Activated T-cell treated with anti-CD3 and anti-CD28 coated beads, Interleukin-2, amount 50 U/mL, for 72 hours (primary cell): ENCODE results near the gene APOBEC3A. TPM values are rescaled to one million over a fixed set of nuclear protein-coding genes. Genes with fewer than 3 reads are reported as not detected.
"Not testable (repeated sequence)": the region's sequence is repeated elsewhere in the genome, so short reads cannot be mapped to it uniquely, and the experiment has no call there.

Source experiments
- ATAC-seq, 2 donors: fragments of 150-1000 bp; cut with Tn5 transposase; replicated peaks in 1 of 2; 2 replicates each; pipeline ENCODE4 v1.10.0; 2021; ENCODE audit warnings: moderate library complexity in 2 of 2, mild to moderate bottlenecking in 1 of 2
- DNase-seq, 2 donors: peaks; one replicate each; pipeline ENCODE4 v3.0.0; 2021 to 2022; ENCODE audit warnings: mixed read lengths in 1 of 2
- H3K27ac Mint-ChIP-seq: one replicate; pipeline ENCODE4 v1.8.0; 2022; ENCODE audit warnings: mild to moderate bottlenecking, moderate library complexity, mixed read lengths
- H3K27me3 Mint-ChIP-seq: one replicate; pipeline ENCODE4 v1.8.0; 2022; ENCODE audit warnings: low read depth, mixed read lengths
- H3K36me3 Mint-ChIP-seq, 2 donors: one replicate each; pipeline ENCODE4 v1.8.0; 2022; ENCODE audit warnings: mixed read lengths in 2 of 2, mild to moderate bottlenecking in 1 of 2; ENCODE audit not compliant: insufficient read depth in 2 of 2
- H3K4me1 Mint-ChIP-seq: one replicate; pipeline ENCODE4 v1.8.0; 2022; ENCODE audit warnings: low read depth, mixed read lengths
- H3K4me3 Mint-ChIP-seq, 2 donors: one replicate each; pipeline ENCODE4 v1.8.0; 2022; ENCODE audit warnings: mild to moderate bottlenecking in 2 of 2, mixed read lengths in 2 of 2, moderate library complexity in 2 of 2
- H3K9me3 Mint-ChIP-seq, 2 donors: one replicate each; pipeline ENCODE4 v1.8.0; 2022; ENCODE audit warnings: mixed read lengths in 2 of 2
- total RNA-seq, 2 donors: library from RNA; stranded (reverse); gene quantifications; one replicate each; pipeline ENCODE4 v1.2.3, GENCODE V29; 2022

Gene APOBEC3A
- total RNA-seq, 2 donors from 2014 or later = 0.37 TPM; not detected in 1

DNA sequence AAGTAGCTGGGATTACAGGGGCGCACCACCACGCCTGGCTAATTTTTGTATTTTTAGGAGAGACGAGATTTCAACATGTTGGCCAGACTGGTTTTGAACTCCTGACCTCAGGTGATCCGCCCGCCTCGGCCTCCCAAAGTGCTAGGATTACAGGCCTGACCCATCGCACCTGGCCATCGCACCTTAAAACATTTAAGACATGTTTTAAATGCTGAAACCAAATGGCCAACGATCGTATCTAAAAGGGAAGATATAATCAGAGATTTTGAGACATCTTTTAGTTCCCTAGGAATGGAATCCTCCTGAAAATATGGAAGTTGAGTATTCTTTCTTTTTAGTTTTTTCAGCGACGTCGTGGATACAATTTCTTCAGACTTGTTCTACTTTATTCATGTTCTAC lies 21.8 kb upstream of the APOBEC3A start:
- Mint-ChIP-seq H3K27ac (no peak overlapping the region), H3K27me3 (peaks cover 56% of the 10 kb centered on the region), H3K4me3 (no peak overlapping the region), H3K9me3 (peaks cover 0 to 1% of the 10 kb centered on the region in 2 donors), H3K4me1 (peaks cover 5% of the 10 kb centered on the region), H3K36me3 (no peaks in the 10 kb centered on the region)
- DNase-seq = no peak
- ATAC-seq = no peak

GRCh38 chr22:38936562-38936961 lies 20.8 kb upstream of the APOBEC3A start:
- DNase-seq (no peak), ATAC-seq (no peak)
- peaks cover 56% of the 10 kb centered on the region for H3K27me3 Mint-ChIP-seq
- H3K27ac Mint-ChIP-seq = no peak overlapping the region
- no peak overlapping the region for H3K4me3 Mint-ChIP-seq
- peaks cover 0 to 1% of the 10 kb centered on the region in 2 donors for H3K9me3 Mint-ChIP-seq
- no peaks in the 10 kb centered on the region for H3K36me3 Mint-ChIP-seq
- peaks cover 15% of the 10 kb centered on the region for H3K4me1 Mint-ChIP-seq

- no peak for DNase-seq
- H3K27ac Mint-ChIP-seq = no peak overlapping the region
- no peak for ATAC-seq
- H3K9me3 Mint-ChIP-seq = peaks cover 0 to 1% of the 10 kb centered on the region in 2 donors
- peaks cover 20% of the 10 kb centered on the region for H3K4me1 Mint-ChIP-seq
- peaks cover 56% of the 10 kb centered on the region for H3K27me3 Mint-ChIP-seq
- H3K4me3 Mint-ChIP-seq = no peak overlapping the region
- no peaks in the 10 kb centered on the region for H3K36me3 Mint-ChIP-seq
These were observed 20.4 kb upstream of the APOBEC3A start for GRCh38 chr22:38937036-38937435.

- Mint-ChIP-seq H3K4me3 (no peak overlapping the region), H3K27me3 (peaks cover 52% of the 10 kb centered on the region), H3K9me3 (peaks cover 0 to 1% of the 10 kb centered on the region in 2 donors), H3K36me3 (no peaks in the 10 kb centered on the region), H3K4me1 (peaks cover 25% of the 10 kb centered on the region), H3K27ac (no peak overlapping the region)
- DNase-seq = no peak
- ATAC-seq = no peak
These were observed 19.9 kb upstream of the APOBEC3A start for GRCh38 chr22:38937541-38937940.

DNA sequence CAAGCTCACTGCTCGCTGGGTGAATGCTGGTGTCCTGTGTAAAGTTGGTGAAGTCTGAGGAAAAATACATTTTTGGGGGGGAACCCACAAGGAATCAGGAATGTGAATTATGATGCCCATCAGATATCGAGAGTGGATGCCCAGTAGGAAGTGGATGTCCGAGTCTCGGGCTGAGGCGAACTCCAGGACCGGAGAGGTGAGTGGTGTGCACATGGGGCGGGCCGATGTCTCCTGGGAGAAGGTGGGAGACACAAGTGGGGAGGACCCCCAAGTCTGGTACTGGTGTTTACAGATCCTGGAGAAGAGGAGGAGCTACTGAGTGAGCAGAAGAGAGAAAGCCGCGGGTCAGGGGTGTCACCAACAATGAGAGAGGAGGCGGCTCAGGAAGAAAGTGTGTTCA lies 19.2 kb upstream of the APOBEC3A start:
- peaks cover 0 to 1% of the 10 kb centered on the region in 2 donors for H3K9me3 Mint-ChIP-seq
- H3K36me3 Mint-ChIP-seq = peaks cover 0 to 3% of the 10 kb centered on the region in 2 donors
- H3K4me3 Mint-ChIP-seq = no peak overlapping the region
- H3K27ac Mint-ChIP-seq = no peak overlapping the region
- H3K4me1 Mint-ChIP-seq = peaks cover 31% of the 10 kb centered on the region
- DNase-seq = no peak
- peaks cover 51% of the 10 kb centered on the region for H3K27me3 Mint-ChIP-seq
- ATAC-seq = no peak

GRCh38 chr22:38938925-38939324 lies 18.5 kb upstream of the APOBEC3A start:
- Mint-ChIP-seq H3K9me3 (peaks cover 0 to under 1% of the 10 kb centered on the region in 2 donors), H3K27ac (no peak overlapping the region), H3K4me3 (no peak overlapping the region), H3K36me3 (peaks cover 1 to 3% of the 10 kb centered on the region in 2 donors), H3K4me1 (peaks cover 37% of the 10 kb centered on the region), H3K27me3 (peaks cover 54% of the 10 kb centered on the region)
- no peak for ATAC-seq
- no peak for DNase-seq

GRCh38 chr22:38940811-38941384 lies 16.5 kb upstream of the APOBEC3A start:
- peak overlapping the region; percentile 76 to 91 for H3K4me3 Mint-ChIP-seq
- H3K27me3 Mint-ChIP-seq = peaks cover 64% of the 10 kb centered on the region
- H3K9me3 Mint-ChIP-seq = no peaks in the 10 kb centered on the region
- ATAC-seq = peak; percentile 13 to 14
- H3K27ac Mint-ChIP-seq = peak overlapping the region; percentile 75
- peak; percentile 31 to 43 for DNase-seq
- peaks cover 44% of the 10 kb centered on the region for H3K4me1 Mint-ChIP-seq
- peaks cover 1 to 3% of the 10 kb centered on the region in 2 donors for H3K36me3 Mint-ChIP-seq

- peak; percentile 80 to 88 for DNase-seq
- Mint-ChIP-seq H3K9me3 (no peaks in the 10 kb centered on the region), H3K27me3 (peaks cover 70% of the 10 kb centered on the region), H3K4me3 (peak overlapping the region; percentile 76 to 91), H3K4me1 (peaks cover 49% of the 10 kb centered on the region), H3K27ac (peak overlapping the region; percentile 75), H3K36me3 (peaks cover 1 to 3% of the 10 kb centered on the region in 2 donors)
- ATAC-seq = peak; percentile 90 to 92
These were observed 15.9 kb upstream of the APOBEC3A start for GRCh38 chr22:38941488-38941987.

DNA sequence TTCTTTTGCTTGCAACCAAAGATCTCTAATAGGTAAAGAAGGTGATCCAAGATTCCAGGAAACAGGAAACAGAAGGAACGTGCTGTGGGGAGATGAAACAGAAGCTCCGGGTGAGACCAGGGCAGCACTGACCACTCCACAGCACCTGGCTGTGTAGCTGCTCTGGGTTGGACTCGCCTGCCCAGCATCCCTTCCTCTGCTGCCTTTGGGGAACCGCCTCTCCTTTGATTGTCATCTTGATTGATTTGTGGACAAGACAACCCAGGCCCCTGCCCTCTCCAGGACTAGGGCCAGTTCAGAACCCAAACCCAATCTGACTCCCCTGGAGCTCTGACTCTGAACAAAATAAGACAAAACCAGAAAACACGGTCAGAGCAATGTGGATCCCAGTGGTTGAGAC lies 14.7 kb upstream of the APOBEC3A start:
- no peak overlapping the region for H3K27ac Mint-ChIP-seq
- H3K36me3 Mint-ChIP-seq = peaks cover 1 to 3% of the 10 kb centered on the region in 2 donors
- ATAC-seq (no peak), DNase-seq (no peak)
- peak overlapping the region; percentile 76 to 91 for H3K4me3 Mint-ChIP-seq
- peaks cover 75% of the 10 kb centered on the region for H3K27me3 Mint-ChIP-seq
- peaks cover 61% of the 10 kb centered on the region for H3K4me1 Mint-ChIP-seq
- H3K9me3 Mint-ChIP-seq = no peaks in the 10 kb centered on the region

DNA sequence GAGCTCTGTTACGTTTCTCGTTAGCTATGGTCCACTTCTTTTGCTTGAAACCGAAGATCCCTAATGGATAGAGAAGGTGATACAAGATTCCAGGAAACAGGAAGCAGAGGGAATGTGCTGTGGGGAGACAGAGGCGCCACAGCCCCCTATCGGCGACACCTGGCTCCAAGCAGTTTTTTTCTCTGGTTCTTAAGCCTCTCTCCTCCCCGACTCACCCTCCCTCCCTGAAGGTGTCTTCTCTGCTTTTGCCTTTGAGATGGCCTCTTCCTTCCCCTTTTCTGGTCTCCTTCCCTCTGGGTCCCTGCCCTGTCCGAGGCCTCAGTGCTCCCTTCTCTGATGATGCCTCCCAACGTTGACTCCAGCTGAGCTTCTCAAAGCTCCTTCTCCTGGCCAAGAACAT lies 14.2 kb upstream of the APOBEC3A start:
- H3K27me3 Mint-ChIP-seq = peaks cover 75% of the 10 kb centered on the region
- H3K27ac Mint-ChIP-seq = peak overlapping the region; percentile 8
- H3K4me3 Mint-ChIP-seq = peak overlapping the region; percentile 76 to 91
- peaks cover 1 to 3% of the 10 kb centered on the region in 2 donors for H3K36me3 Mint-ChIP-seq
- peaks cover 66% of the 10 kb centered on the region for H3K4me1 Mint-ChIP-seq
- no peaks in the 10 kb centered on the region for H3K9me3 Mint-ChIP-seq
- no peak for ATAC-seq
- DNase-seq = no peak

GRCh38 chr22:38943882-38944281 lies 13.5 kb upstream of the APOBEC3A start:
- H3K4me1 Mint-ChIP-seq = peaks cover 67% of the 10 kb centered on the region

DNA sequence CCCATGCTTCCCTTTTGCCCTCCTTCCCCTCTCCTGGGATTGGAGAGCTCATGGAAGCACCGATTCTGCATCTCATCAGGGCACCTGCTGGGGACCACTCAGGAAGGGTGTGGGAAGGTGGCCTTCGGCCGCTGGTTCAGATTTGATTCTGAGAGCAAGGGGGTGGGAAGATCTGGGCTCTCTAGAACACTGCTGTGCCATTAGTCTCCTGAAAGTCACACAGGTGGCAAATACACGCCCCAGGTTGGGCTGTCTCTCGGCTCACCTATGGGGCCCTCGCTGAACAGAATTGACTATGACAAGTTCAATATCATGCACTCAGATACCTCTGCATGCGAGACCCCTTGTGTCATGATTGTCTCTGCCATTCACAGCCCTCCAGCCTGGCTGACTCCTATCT lies 12.8 kb upstream of the APOBEC3A start:
- peaks cover 1 to 3% of the 10 kb centered on the region in 2 donors for H3K36me3 Mint-ChIP-seq
- no peak overlapping the region for H3K4me3 Mint-ChIP-seq
- H3K9me3 Mint-ChIP-seq = no peaks in the 10 kb centered on the region
- no peak overlapping the region for H3K27ac Mint-ChIP-seq
- peaks cover 63% of the 10 kb centered on the region for H3K27me3 Mint-ChIP-seq
- no peak for DNase-seq
- no peak for ATAC-seq
- H3K4me1 Mint-ChIP-seq = peaks cover 67% of the 10 kb centered on the region

More at GRCh38 chr22:38943882-38944281, 13.5 kb upstream of the APOBEC3A start:
- Mint-ChIP-seq H3K27ac (no peak overlapping the region), H3K27me3 (peaks cover 70% of the 10 kb centered on the region), H3K4me3 (peak overlapping the region; percentile 13 to 76), H3K9me3 (no peaks in the 10 kb centered on the region), H3K36me3 (peaks cover 1 to 3% of the 10 kb centered on the region in 2 donors)
- DNase-seq = no peak
- ATAC-seq = no peak

DNA sequence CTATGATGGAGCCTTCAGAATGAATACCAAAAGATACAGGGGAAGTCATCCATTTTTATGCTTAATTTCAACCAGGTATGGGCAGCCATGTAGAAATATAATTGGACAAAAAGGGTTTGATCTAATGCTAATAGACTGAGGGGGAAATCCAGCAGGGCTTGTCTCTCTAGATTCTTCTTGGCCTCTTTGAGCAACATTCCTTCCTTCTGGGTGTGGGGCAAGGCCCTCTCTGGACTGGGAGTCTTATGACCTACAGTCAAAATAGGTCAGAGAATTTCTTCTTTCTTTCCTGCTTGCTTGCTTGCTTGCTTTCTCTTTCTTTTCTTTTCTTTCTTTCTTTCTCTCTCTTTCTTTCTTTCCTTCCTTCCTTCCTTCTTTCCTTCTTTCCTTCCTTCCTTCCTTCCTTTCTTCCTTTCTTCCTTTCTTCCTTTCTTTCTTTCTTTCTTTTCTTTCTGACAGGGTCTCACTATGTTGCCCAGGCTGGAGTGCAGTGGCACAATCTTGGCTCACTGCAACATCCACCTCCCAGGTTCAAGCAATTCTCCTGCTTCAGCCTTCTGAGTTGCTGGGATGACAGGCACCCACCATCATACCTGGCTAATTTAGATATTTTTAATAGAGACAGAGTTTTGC lies 11.6 kb upstream of the APOBEC3A start:
- Mint-ChIP-seq H3K27ac (peak overlapping the region; percentile 12), H3K27me3 (peaks cover 57% of the 10 kb centered on the region), H3K4me1 (peaks cover 67% of the 10 kb centered on the region)
- not testable (repeated sequence) for H3K36me3 Mint-ChIP-seq, H3K4me3 Mint-ChIP-seq, H3K9me3 Mint-ChIP-seq, DNase-seq, ATAC-seq
